Hematopoietic multipotent progenitor cell (in vitro differentiated cells): ENCODE data around the gene PLEKHA8. TPM values are rescaled to one million over a fixed set of nuclear protein-coding genes. Genes with fewer than 3 reads are reported as not detected.

ENCODE experiments used
- small RNA-seq: library from RNA; depleted of rRNA; stranded (forward); fragments of <200 nt; gene quantifications from one replicate; pipeline ENCODE3, GENCODE V24; 2012
- total RNA-seq: library from RNA; depleted of rRNA; stranded (reverse); fragments of >200 nt; gene quantifications from one replicate; pipeline ENCODE4 v1.2.3, GENCODE V29; 2012

Gene PLEKHA8
- total RNA-seq, 1 donor, result 4.6 TPM

Small RNAs within 50 kb of the gene (small RNA-seq; reads per million reads assigned to genes)
- not detected for gene RPS27P16

Other genes starting within 250 kb of the PLEKHA8 start
- under 0.01 TPM for gene WIPF3, start 221.9 kb upstream of the PLEKHA8 start, total RNA-seq
- gene SCRN1, start 38.6 kb upstream of the PLEKHA8 start, total RNA-seq, result 36.4 TPM
- gene FKBP14, start 1.7 kb upstream of the PLEKHA8 start, total RNA-seq, result 3.5 TPM
- gene MTURN, start 106.6 kb downstream of the PLEKHA8 start, total RNA-seq, result 141 TPM